HEK293T (cell line): ENCODE data around the gene NEDD4.

Source experiments
- CTCF ChIA-PET: fragments of 350-600 bp; formaldehyde crosslinking; extraction: SDS; loops from one replicate; lab custom pipeline; 2021; ENCODE audit warnings: antibody characterized with exemption, inconsistent platforms; lab: Yijun Ruan, JAX
- POLR2A ChIA-PET: fragments of 350-600 bp; formaldehyde crosslinking; extraction: SDS; loops from one replicate; lab custom pipeline; 2020; ENCODE audit warnings: antibody characterized with exemption, inconsistent platforms; lab: Yijun Ruan, JAX
- DNase-seq: peaks from one replicate; pipeline ENCODE4 v3.0.0; 2012; ENCODE audit warnings: mixed read lengths; ENCODE audit errors: extremely low spot score
- ARNT ChIP-seq: fragments of 450-650 bp; IDR thresholded peaks from 2 replicates; pipeline ENCODE4 v1.6.1; 2017; ENCODE audit warnings: mild to moderate bottlenecking
- BHLHE40 ChIP-seq: fragments of 450-650 bp; IDR thresholded peaks from 2 replicates; pipeline ENCODE4 v1.6.1; 2016; ENCODE audit warnings: mild to moderate bottlenecking, moderate library complexity, borderline replicate concordance
- CTBP1 ChIP-seq: fragments of 450-650 bp; IDR thresholded peaks from 2 replicates; pipeline ENCODE4 v1.6.1; 2016; ENCODE audit warnings: borderline replicate concordance
- ELF4 ChIP-seq: fragments of 450-650 bp; IDR thresholded peaks from 2 replicates; pipeline ENCODE4 v1.6.1; 2017; ENCODE audit warnings: antibody characterized with exemption
- FOXA1 ChIP-seq: fragments of 450-650 bp; IDR thresholded peaks from 2 replicates; pipeline ENCODE4 v1.6.1; 2016; ENCODE audit warnings: mild to moderate bottlenecking
- FOXK2 ChIP-seq: fragments of 450-650 bp; IDR thresholded peaks from 2 replicates; pipeline ENCODE4 v1.6.1; 2016; ENCODE audit warnings: mild to moderate bottlenecking
- FOXM1 ChIP-seq: fragments of 450-650 bp; IDR thresholded peaks from 2 replicates; pipeline ENCODE4 v1.6.1; 2017; ENCODE audit warnings: mild to moderate bottlenecking, borderline replicate concordance
- HDGF ChIP-seq: fragments of 450-650 bp; IDR thresholded peaks from 2 replicates; pipeline ENCODE4 v1.6.1; 2017; ENCODE audit warnings: antibody characterized with exemption, borderline replicate concordance
- L3MBTL2 ChIP-seq: fragments of 450-650 bp; conservative IDR thresholded peaks from 2 replicates; pipeline ENCODE4 v1.6.1; 2016; ENCODE audit warnings: mild to moderate bottlenecking
- LEF1 ChIP-seq: fragments of 450-650 bp; IDR thresholded peaks from 2 replicates; pipeline ENCODE4 v1.6.1; 2017; ENCODE audit warnings: mild to moderate bottlenecking, borderline replicate concordance
- NFRKB ChIP-seq: fragments of 450-650 bp; IDR thresholded peaks from 2 replicates; pipeline ENCODE4 v1.6.1; 2016; ENCODE audit warnings: mild to moderate bottlenecking, moderate library complexity
- PKNOX1 ChIP-seq: fragments of 450-650 bp; IDR thresholded peaks from 2 replicates; pipeline ENCODE4 v1.6.1; 2016
- SP1 ChIP-seq: fragments of 450-650 bp; IDR thresholded peaks from 2 replicates; pipeline ENCODE4 v1.6.1; 2017
- SUZ12 ChIP-seq: fragments of 450-650 bp; IDR thresholded peaks from 2 replicates; pipeline ENCODE4 v1.6.1; 2016; ENCODE audit warnings: mild to moderate bottlenecking
- TARDBP ChIP-seq: fragments of 450-650 bp; IDR thresholded peaks from 2 replicates; pipeline ENCODE4 v1.6.1; 2016
- ZNF384 ChIP-seq: fragments of 450-650 bp; IDR thresholded peaks from 2 replicates; pipeline ENCODE4 v1.6.1; 2016

NEDD4 gene

GRCh38 chr15:55991802-55992768 lies 1.3 kb downstream of the NEDD4 start:
- CTCF ChIA-PET = interaction anchor here (1.3 kb wide), 1 partner anchor 26 kb away, joined by 3 read pairs; no protein-coding TSS in a partner anchor
- POLR2A ChIA-PET = interaction anchor here (0.6 to 1.7 kb wide), 4 partner anchors 10 to 93 kb away, joined by 3 to 5 read pairs (median 4); no protein-coding TSS in a partner anchor
- TF ChIP-seq ARNT (no peak), L3MBTL2 (no peak), PKNOX1 (no peak), CTBP1 (no peak), TARDBP (no peak), LEF1 (no peak), ZNF384 (no peak), FOXK2 (no peak), NFRKB (no peak), HDGF (no peak), ELF4 (no peak), BHLHE40 (no peak), SP1 (no peak), SUZ12 (no peak), FOXM1 (no peak), FOXA1 (no peak)
- no peak for DNase-seq

GRCh38 chr15:55990998-55991397 lies 2.4 kb downstream of the NEDD4 start:
- CTCF ChIA-PET = no interaction called here
- POLR2A ChIA-PET = no interaction called here
- TF ChIP-seq ARNT = no peak
- no peak for TF ChIP-seq LEF1
- TF ChIP-seq FOXK2 = no peak
- TF ChIP-seq PKNOX1 = no peak
- TF ChIP-seq HDGF = no peak
- TF ChIP-seq ZNF384 = no peak
- TF ChIP-seq ELF4 = no peak
- no peak for TF ChIP-seq NFRKB
- no peak for TF ChIP-seq SUZ12
- TF ChIP-seq FOXM1 = no peak
- no peak for TF ChIP-seq TARDBP
- no peak for TF ChIP-seq SP1
- no peak for TF ChIP-seq BHLHE40
- no peak for TF ChIP-seq L3MBTL2
- no peak for TF ChIP-seq FOXA1
- DNase-seq = no peak

GRCh38 chr15:55990516-55990915 lies 2.9 kb downstream of the NEDD4 start:
- ChIA-PET POLR2A (no interaction called here), CTCF (no interaction called here)
- no peak for DNase-seq
- TF ChIP-seq BHLHE40 (no peak), NFRKB (no peak), SP1 (no peak), TARDBP (no peak), PKNOX1 (no peak), CTBP1 (no peak), HDGF (no peak), FOXA1 (no peak), FOXK2 (no peak), ZNF384 (no peak), ELF4 (no peak), SUZ12 (no peak), L3MBTL2 (no peak), LEF1 (no peak)

GRCh38 chr15:55989383-55989782 lies 4.0 kb downstream of the NEDD4 start:
- DNase-seq = no peak
- ChIA-PET CTCF (no interaction called here), POLR2A (interaction anchor here (0.7 kb wide), 1 partner anchor 191 kb away, joined by 3 read pairs; no protein-coding TSS in a partner anchor)
- TF ChIP-seq ZNF384 = no peak
- no peak for TF ChIP-seq PKNOX1
- no peak for TF ChIP-seq L3MBTL2
- TF ChIP-seq LEF1 = no peak
- no peak for TF ChIP-seq ARNT
- no peak for TF ChIP-seq FOXA1
- TF ChIP-seq TARDBP = no peak
- TF ChIP-seq SUZ12 = no peak

- DNase-seq = no peak
- CTCF ChIA-PET = no interaction called here
- POLR2A ChIA-PET = no interaction called here
- TF ChIP-seq HDGF (no peak), ARNT (no peak), FOXA1 (no peak), FOXK2 (no peak), ZNF384 (no peak), ELF4 (no peak), L3MBTL2 (no peak), PKNOX1 (no peak), BHLHE40 (no peak)
Observed at GRCh38 chr15:55981582-55982249, 11.7 kb downstream of the NEDD4 start.
